Measurements from ENCODE around the gene RAB44. TPM values are rescaled to one million over a fixed set of nuclear protein-coding genes. Genes with fewer than 3 reads are reported as not detected.

RAB44 gene
- total and polyA plus RNA-seq, 2 donors from 2014 or later: 1.5 TPM; not detected in 1

DNA sequence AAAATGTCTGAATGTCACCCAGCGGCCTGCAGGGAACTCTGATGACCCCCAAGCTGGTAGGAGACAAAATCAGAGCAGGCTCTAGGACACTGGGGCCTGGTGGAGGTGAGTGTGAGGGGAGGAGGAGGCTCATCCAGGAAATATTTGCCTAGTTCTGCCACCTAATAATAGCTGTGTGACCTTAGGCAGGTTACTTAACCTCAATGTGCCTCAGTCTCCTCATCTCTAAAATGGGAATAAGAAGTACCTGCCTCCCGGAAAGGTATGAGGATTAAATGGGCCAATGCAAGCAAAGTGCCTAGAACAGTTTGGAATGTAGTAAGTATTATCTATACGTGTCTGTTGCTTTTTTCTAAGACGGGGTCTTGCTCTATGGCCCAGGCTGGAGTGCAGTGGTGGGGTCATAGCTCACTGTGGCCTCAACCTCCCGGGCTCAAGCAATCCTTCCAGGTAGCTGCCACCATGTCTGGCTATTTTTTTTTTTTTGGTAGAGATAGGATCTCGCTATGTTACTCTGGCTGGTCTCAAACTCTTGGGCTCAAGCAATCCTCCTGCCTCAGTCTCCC, 60.4 kb downstream of the RAB44 start:
- intact Hi-C loops (cut with DNase I): loop anchor here (10.0 kb wide), 1 partner anchor 143 kb away; no protein-coding TSS in a partner anchor
- Histone ChIP-seq H3K4me1 (ENCODE audit: control insufficient read depth in 2 of 3, insufficient read depth in 2 of 3, low read depth in 1 of 3, low read length in 3 of 3) (peaks cover 0 to 4% (median 3%) of the 10 kb centered on the region in 3 donors), H3K36me3 (ENCODE audit: control insufficient read depth in 2 of 3, insufficient read depth in 3 of 3, low read length in 3 of 3) (no peaks in the 10 kb centered on the region), H3K9me3 (ENCODE audit: control insufficient read depth in 2 of 3, insufficient read depth in 1 of 3, low read length in 3 of 3) (no peaks in the 10 kb centered on the region), H3K27me3 (ENCODE audit: control insufficient read depth, insufficient read depth, low read length) (no peaks in the 10 kb centered on the region), H3K27ac (ENCODE audit: low read depth in 2 of 2, low read length in 2 of 2) (no peak overlapping the region), H3K4me3 (ENCODE audit: low read length in 3 of 3) (no peak overlapping the region), H3K9ac (ENCODE audit: low read length in 3 of 3) (no peak overlapping the region)
- DNase-seq (no peak), FAIRE-seq (no peak)
- TF ChIP-seq, protein P1, sequence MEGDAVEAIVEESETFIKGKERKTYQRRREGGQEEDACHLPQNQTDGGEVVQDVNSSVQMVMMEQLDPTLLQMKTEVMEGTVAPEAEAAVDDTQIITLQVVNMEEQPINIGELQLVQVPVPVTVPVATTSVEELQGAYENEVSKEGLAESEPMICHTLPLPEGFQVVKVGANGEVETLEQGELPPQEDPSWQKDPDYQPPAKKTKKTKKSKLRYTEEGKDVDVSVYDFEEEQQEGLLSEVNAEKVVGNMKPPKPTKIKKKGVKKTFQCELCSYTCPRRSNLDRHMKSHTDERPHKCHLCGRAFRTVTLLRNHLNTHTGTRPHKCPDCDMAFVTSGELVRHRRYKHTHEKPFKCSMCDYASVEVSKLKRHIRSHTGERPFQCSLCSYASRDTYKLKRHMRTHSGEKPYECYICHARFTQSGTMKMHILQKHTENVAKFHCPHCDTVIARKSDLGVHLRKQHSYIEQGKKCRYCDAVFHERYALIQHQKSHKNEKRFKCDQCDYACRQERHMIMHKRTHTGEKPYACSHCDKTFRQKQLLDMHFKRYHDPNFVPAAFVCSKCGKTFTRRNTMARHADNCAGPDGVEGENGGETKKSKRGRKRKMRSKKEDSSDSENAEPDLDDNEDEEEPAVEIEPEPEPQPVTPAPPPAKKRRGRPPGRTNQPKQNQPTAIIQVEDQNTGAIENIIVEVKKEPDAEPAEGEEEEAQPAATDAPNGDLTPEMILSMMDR (IDR thresholded peaks at IDR 0.05; ENCODE audit: borderline replicate concordance, extremely low read depth, insufficient read depth): no peak

DNA sequence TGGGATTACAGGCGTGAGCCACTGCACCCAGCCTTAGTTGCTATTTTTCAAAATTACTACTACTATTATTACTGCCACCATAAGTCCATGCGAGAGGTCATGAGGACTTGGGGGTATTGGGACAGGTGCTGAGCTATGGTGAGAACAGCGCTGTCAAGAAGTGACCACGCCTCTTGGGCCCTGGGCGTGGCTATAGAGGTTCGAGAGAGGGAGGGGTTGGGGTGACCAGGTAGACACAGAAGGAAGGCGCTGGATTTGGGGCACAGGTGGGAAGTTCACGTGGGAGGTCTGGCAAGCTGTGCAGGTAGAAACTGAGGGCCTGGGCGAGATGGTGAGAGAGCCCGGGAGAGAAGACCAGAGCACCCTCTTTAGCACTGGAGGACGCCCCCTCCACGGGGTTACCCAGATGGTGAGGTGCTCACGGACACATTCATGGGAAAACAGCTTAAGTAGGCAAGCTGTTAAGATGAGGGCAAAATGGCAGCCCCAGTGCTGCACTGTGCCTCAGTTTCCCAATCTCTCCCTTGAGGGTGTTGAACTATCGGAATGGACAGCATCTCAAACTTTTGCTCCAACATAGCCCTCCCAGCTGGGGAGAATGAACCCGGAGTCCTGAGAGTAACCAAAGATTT, 61.0 kb downstream of the RAB44 start:
- H3K4me3 ChIP-seq (ENCODE audit: low read length in 3 of 3): no peak overlapping the region
- no peaks in the 10 kb centered on the region for H3K27me3 ChIP-seq (ENCODE audit: control insufficient read depth, insufficient read depth, low read length)
- intact Hi-C loops (cut with DNase I): loop anchor here (10.0 kb wide), 1 partner anchor 144 kb away; no protein-coding TSS in a partner anchor
- H3K36me3 ChIP-seq (ENCODE audit: control insufficient read depth in 2 of 3, insufficient read depth in 3 of 3, low read length in 3 of 3): no peaks in the 10 kb centered on the region
- FAIRE-seq: no peak
- no peaks in the 10 kb centered on the region for H3K4me1 ChIP-seq (ENCODE audit: control insufficient read depth in 2 of 3, insufficient read depth in 2 of 3, low read depth in 1 of 3, low read length in 3 of 3)
- H3K9me3 ChIP-seq (ENCODE audit: control insufficient read depth in 2 of 3, insufficient read depth in 1 of 3, low read length in 3 of 3): no peaks in the 10 kb centered on the region
- H3K9ac ChIP-seq (ENCODE audit: low read length in 3 of 3): no peak overlapping the region
- DNase-seq: no peak
- TF ChIP-seq, protein P1 (IDR thresholded peaks at IDR 0.05; ENCODE audit: borderline replicate concordance, extremely low read depth, insufficient read depth): no peak
- no peak overlapping the region for H3K27ac ChIP-seq (ENCODE audit: low read depth in 2 of 2, low read length in 2 of 2)

DNA sequence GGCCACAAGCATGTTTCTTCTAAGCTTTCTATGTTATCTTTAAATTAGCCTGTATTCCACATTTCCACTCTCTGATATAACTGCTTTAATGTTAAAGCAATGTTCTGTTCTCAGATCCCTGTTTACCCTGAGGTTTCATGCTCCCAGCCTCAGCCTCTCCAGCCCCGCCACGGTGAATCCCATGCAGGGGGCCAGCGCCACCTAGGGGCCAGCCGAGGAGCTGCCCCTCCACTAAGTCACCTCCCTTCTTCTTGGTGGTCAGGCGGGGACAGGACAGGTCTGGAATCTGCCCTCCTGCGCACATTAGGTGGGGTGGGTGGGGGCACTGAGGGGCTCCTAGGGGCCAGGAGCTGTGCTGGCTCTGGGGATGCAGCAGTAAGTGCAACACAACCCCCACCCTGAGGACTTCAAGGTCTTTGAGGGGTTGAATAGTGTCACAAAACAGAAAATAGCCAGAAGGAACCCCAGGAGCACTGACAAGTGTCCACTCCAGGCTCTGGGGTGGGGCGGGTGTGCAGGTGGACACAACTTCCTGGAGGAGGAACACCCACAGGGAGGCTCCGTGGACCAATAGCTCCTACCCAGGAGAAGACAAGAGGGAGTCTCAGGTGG, 61.6 kb downstream of the RAB44 start:
- Histone ChIP-seq H3K36me3 (ENCODE audit: control insufficient read depth in 2 of 3, insufficient read depth in 3 of 3, low read length in 3 of 3) (no peaks in the 10 kb centered on the region), H3K27ac (ENCODE audit: low read depth in 2 of 2, low read length in 2 of 2) (no peak overlapping the region), H3K9me3 (ENCODE audit: control insufficient read depth in 2 of 3, insufficient read depth in 1 of 3, low read length in 3 of 3) (no peaks in the 10 kb centered on the region), H3K4me3 (ENCODE audit: low read length in 3 of 3) (no peak overlapping the region), H3K4me1 (ENCODE audit: control insufficient read depth in 2 of 3, insufficient read depth in 2 of 3, low read depth in 1 of 3, low read length in 3 of 3) (no peaks in the 10 kb centered on the region), H3K9ac (ENCODE audit: low read length in 3 of 3) (no peak overlapping the region), H3K27me3 (ENCODE audit: control insufficient read depth, insufficient read depth, low read length) (no peaks in the 10 kb centered on the region)
- TF ChIP-seq, protein P1 (IDR thresholded peaks at IDR 0.05; ENCODE audit: borderline replicate concordance, extremely low read depth, insufficient read depth): peak; percentile 93
- no peak for FAIRE-seq
- DNase-seq: peak; percentile 86 to 92 (median 88)
- intact Hi-C loops (cut with DNase I): loop anchor here (10.0 kb wide), 1 partner anchor 144 kb away; no protein-coding TSS in a partner anchor
